Activated CD4-positive, alpha-beta T cell treated with anti-CD3 and anti-CD28 coated beads, Interleukin-2, amount 50 U/mL, for 24 hours (primary cell): ENCODE measurements around the gene GPHA2.
A peak's percentile ranks its signal among the peaks of the same experiment; 100 is the strongest.

ENCODE experiments used
- DNase-seq, 2 donors: peaks; one replicate each; pipeline ENCODE4 v3.0.0-alpha.2; 2020; ENCODE audit warnings: low read depth in 1 of 2, low spot score in 1 of 2

GPHA2 gene

GRCh38 chr11:64911142-64911541 is 24.6 kb downstream of the GPHA2 start:
- DNase-seq, result no peak

- no peak for DNase-seq
Observed at GRCh38 chr11:64910451-64911093, 25.1 kb downstream of the GPHA2 start.

GRCh38 chr11:64909653-64910343 is 25.9 kb downstream of the GPHA2 start:
- DNase-seq, result no peak

GRCh38 chr11:64908766-64909165 is 26.9 kb downstream of the GPHA2 start:
- DNase-seq, result no peak

GRCh38 chr11:64906314-64906635 is 29.4 kb downstream of the GPHA2 start:
- DNase-seq, result no peak

GRCh38 chr11:64905516-64906313 is 30.0 kb downstream of the GPHA2 start:
- DNase-seq, result no peak

- no peak for DNase-seq
Observed at GRCh38 chr11:64903291-64903833, 32.3 kb downstream of the GPHA2 start.

GRCh38 chr11:64902102-64902900 is 33.4 kb downstream of the GPHA2 start:
- no peak for DNase-seq

- DNase-seq, result no peak
Observed at GRCh38 chr11:64900774-64901173, 34.9 kb downstream of the GPHA2 start.

GRCh38 chr11:64900263-64900678 is 35.4 kb downstream of the GPHA2 start:
- peak in 1 of 2 donors; percentile 75 for DNase-seq

- no peak for DNase-seq
Observed at GRCh38 chr11:64898541-64898940, 37.2 kb downstream of the GPHA2 start.

- DNase-seq, result no peak
Observed at GRCh38 chr11:64898076-64898445, 37.6 kb downstream of the GPHA2 start.

- no peak for DNase-seq
Observed at GRCh38 chr11:64897381-64898075, 38.2 kb downstream of the GPHA2 start.

GRCh38 chr11:64896448-64897022 is 39.2 kb downstream of the GPHA2 start:
- DNase-seq, result no peak

GRCh38 chr11:64894812-64895452 is 40.8 kb downstream of the GPHA2 start:
- DNase-seq, result no peak

- peak; percentile 89 to 90 for DNase-seq
Observed at GRCh38 chr11:64894070-64894811, 41.5 kb downstream of the GPHA2 start.

GRCh38 chr11:64893194-64894069 is 42.3 kb downstream of the GPHA2 start:
- DNase-seq, result no peak

- no peak for DNase-seq
Observed at GRCh38 chr11:64892838-64893193, 42.9 kb downstream of the GPHA2 start.
